AG04450 (cell line): Measurements from ENCODE around the gene ABLIM1. TPM values are rescaled to one million over a fixed set of nuclear protein-coding genes. Genes with fewer than 3 reads are reported as not detected.

ENCODE experiments used
- CTCF ChIA-PET: fragments of 300-600, 350-600 bp; formaldehyde crosslinking; extraction: SDS; loops from one replicate; lab custom pipeline; 2022; ENCODE audit warnings: antibody characterized with exemption, inconsistent platforms; lab: Charles Lee
- POLR2A ChIA-PET: fragments of 350-600 bp; formaldehyde crosslinking; extraction: SDS; loops from one replicate; lab custom pipeline; 2021; ENCODE audit warnings: antibody characterized with exemption, inconsistent platforms; lab: Yijun Ruan, JAX
- DNase-seq: peaks from one replicate; pipeline ENCODE4 v3.0.0-alpha.2; 2011; ENCODE audit warnings: low read depth, low spot score
- H3K27ac ChIP-seq: one replicate; pipeline ENCODE4 v1.5.1; 2012; ENCODE audit warnings: low read depth, low read length, control low read depth
- H3K27me3 ChIP-seq: one replicate; pipeline ENCODE4 v1.6.0; 2012; ENCODE audit warnings: low read length; ENCODE audit not compliant: control insufficient read depth, insufficient read depth
- H3K4me3 ChIP-seq: 2 replicates; pipeline ENCODE4 v1.5.1; 2011; ENCODE audit warnings: mild to moderate bottlenecking, low read depth, low read length, control low read depth
- H3K9me3 ChIP-seq: 2 replicates; pipeline ENCODE4 v1.5.1; 2012; ENCODE audit warnings: low read length; ENCODE audit not compliant: control insufficient read depth, insufficient read depth
- CTCF ChIP-seq: IDR thresholded peaks from 2 replicates; pipeline ENCODE4 v1.5.1; 2011; ENCODE audit warnings: low read depth, low read length, control low read depth, inconsistent platforms
- polyA plus RNA-seq: library from polyadenylated mRNA; depleted of rRNA; stranded (reverse); fragments of >200 nt; gene quantifications from 2 replicates; pipeline ENCODE4 v1.2.3, GENCODE V29; 2011

Gene ABLIM1
- polyA plus RNA-seq, 1 experiment = 6.4 TPM

GRCh38 chr10:114492351-114493037 is 165.6 kb downstream of the ABLIM1 start:
- TF ChIP-seq CTCF = no peak
- ChIA-PET CTCF (interaction anchor here (1.6 kb wide), 1 partner anchor 21 kb away, joined by 3 read pairs; no protein-coding TSS in a partner anchor), POLR2A (no interaction called here)
- Histone ChIP-seq H3K9me3 (no peaks in the 10 kb centered on the region), H3K27ac (no peak overlapping the region), H3K27me3 (no peaks in the 10 kb centered on the region), H3K4me3 (no peak overlapping the region)
- no peak for DNase-seq

- ChIA-PET CTCF (interaction anchor here (0.9 to 1.6 kb wide), 2 partner anchors 20 kb away, joined by 3 to 5 read pairs; no protein-coding TSS in a partner anchor), POLR2A (no interaction called here)
- Histone ChIP-seq H3K4me3 (no peak overlapping the region), H3K9me3 (no peaks in the 10 kb centered on the region), H3K27ac (no peak overlapping the region), H3K27me3 (no peaks in the 10 kb centered on the region)
- no peak for DNase-seq
- TF ChIP-seq CTCF = no peak
Measured at GRCh38 chr10:114491933-114492332, 166.1 kb downstream of the ABLIM1 start.

GRCh38 chr10:114491419-114491818 is 166.7 kb downstream of the ABLIM1 start:
- H3K27ac ChIP-seq = no peak overlapping the region
- no peaks in the 10 kb centered on the region for H3K27me3 ChIP-seq
- no peak for DNase-seq
- no peak for TF ChIP-seq CTCF
- H3K9me3 ChIP-seq = no peaks in the 10 kb centered on the region
- POLR2A ChIA-PET = no interaction called here
- H3K4me3 ChIP-seq = no peak overlapping the region
- CTCF ChIA-PET = interaction anchor here (0.9 kb wide), 1 partner anchor 20 kb away, joined by 5 read pairs; no protein-coding TSS in a partner anchor

DNA sequence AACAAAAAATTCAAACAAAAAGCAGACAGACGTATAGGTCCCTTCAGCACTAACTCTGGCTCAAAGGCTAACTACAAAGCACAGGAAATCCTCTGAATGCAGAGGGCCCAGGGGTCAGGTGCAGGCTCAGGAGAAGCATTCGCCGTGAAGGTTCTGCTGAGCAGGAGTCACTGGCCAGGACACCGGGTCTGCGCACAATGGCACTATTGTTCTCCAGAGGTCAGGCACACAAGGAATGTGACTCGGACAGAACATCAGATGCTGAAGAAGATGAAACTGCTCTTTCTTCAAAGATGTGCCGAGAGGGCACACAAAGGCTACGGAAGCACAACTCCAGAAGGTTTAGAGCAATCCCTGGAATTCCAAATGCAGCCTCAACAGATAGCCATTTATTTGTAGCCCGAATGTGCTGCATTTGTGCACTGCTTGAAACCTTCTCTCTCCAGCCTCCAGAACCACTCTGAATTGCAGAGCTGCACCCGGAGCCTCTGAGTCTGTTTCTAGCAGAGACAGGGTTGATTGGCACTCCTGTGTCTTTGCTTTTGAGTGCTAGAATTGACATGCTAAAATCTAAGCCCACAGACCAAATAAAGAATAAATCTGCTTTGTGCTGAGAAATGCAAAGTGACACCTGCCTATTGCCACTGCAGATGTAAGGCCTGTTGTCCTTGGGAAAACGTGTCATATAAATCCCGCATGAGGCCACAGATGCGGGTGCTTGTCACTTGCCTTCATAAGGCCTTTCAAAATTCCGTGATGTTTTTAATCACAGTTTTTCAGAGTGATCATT is 168.4 kb downstream of the ABLIM1 start:
- no peak for DNase-seq
- Histone ChIP-seq H3K9me3 (peaks cover 6% of the 10 kb centered on the region), H3K27me3 (no peaks in the 10 kb centered on the region), H3K4me3 (no peak overlapping the region), H3K27ac (no peak overlapping the region)
- no peak for TF ChIP-seq CTCF
- CTCF ChIA-PET = interaction anchor here (5.2 kb wide), 1 partner anchor 18 kb away, joined by 29 read pairs; no protein-coding TSS in a partner anchor
- POLR2A ChIA-PET = no interaction called here
